Measurements from ENCODE around the gene SLC7A11. TPM values are rescaled to one million over a fixed set of nuclear protein-coding genes. Genes with fewer than 3 reads are reported as not detected.

SLC7A11 gene
- total RNA-seq, 1 donor from 2014 or later: 0.75 TPM

DNA sequence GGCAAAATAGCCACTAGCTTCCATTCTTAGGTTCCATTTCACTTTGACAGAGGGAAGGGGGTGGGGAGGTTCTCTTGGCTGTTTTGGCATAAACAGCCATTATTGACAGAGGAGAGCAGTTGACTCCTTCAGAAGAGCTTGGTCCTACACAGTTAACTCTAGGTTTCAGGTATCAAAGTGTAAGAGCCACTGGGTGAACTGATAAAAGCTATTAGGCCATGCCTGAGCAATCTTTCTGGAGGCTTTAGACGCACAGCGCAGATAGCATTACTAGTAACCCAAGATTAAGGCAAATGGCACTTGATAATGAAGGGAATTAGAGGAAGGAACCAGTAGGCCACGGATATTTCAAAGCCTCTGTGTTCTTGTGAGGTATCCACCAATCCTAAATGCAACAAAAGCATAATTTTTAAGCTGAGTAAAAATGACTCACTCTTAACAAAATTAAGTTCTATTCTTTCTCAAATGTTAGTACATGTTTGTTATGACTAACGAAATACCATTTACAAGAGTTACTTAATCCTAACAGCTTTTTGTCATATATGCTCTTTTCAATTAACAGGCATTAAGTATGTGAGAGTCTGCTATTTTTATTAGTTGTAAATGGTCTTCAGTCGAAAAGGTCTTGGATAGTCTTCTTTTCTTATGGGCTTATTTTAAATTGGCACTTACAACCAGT lies 53.6 kb downstream of the SLC7A11 start:
- no peaks in the 10 kb centered on the region for H3K9me3 ChIP-seq
- no peak overlapping the region for H3K4me3 ChIP-seq
- H3K27me3 ChIP-seq: no peaks in the 10 kb centered on the region
- TF ChIP-seq, protein P1, sequence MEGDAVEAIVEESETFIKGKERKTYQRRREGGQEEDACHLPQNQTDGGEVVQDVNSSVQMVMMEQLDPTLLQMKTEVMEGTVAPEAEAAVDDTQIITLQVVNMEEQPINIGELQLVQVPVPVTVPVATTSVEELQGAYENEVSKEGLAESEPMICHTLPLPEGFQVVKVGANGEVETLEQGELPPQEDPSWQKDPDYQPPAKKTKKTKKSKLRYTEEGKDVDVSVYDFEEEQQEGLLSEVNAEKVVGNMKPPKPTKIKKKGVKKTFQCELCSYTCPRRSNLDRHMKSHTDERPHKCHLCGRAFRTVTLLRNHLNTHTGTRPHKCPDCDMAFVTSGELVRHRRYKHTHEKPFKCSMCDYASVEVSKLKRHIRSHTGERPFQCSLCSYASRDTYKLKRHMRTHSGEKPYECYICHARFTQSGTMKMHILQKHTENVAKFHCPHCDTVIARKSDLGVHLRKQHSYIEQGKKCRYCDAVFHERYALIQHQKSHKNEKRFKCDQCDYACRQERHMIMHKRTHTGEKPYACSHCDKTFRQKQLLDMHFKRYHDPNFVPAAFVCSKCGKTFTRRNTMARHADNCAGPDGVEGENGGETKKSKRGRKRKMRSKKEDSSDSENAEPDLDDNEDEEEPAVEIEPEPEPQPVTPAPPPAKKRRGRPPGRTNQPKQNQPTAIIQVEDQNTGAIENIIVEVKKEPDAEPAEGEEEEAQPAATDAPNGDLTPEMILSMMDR (IDR thresholded peaks at IDR 0.05): no peak
- no peaks in the 10 kb centered on the region for H3K36me3 ChIP-seq
- intact Hi-C loops (cut with DNase I): loop anchor here (10.0 kb wide), 2 partner anchors 686 to 1064 kb away; no protein-coding TSS in a partner anchor
- DNase-seq (ENCODE audit: low spot score in 2 of 2): no peak
- no peak overlapping the region for H3K27ac ChIP-seq
- no peaks in the 10 kb centered on the region for H3K4me1 ChIP-seq

- no peaks in the 10 kb centered on the region for H3K27me3 ChIP-seq
- no peaks in the 10 kb centered on the region for H3K9me3 ChIP-seq
- H3K36me3 ChIP-seq: no peaks in the 10 kb centered on the region
- H3K4me1 ChIP-seq: no peaks in the 10 kb centered on the region
- intact Hi-C loops (cut with DNase I): loop anchor here (2.0 to 10.0 kb wide), 3 partner anchors 17 to 1061 kb away; no protein-coding TSS in a partner anchor
- TF ChIP-seq, protein P1 (IDR thresholded peaks at IDR 0.05): no peak
- no peak overlapping the region for H3K4me3 ChIP-seq
- no peak for DNase-seq (ENCODE audit: low spot score in 2 of 2)
- no peak overlapping the region for H3K27ac ChIP-seq
These were observed 56.1 kb downstream of the SLC7A11 start for GRCh38 chr4:138185859-138186645.

DNA sequence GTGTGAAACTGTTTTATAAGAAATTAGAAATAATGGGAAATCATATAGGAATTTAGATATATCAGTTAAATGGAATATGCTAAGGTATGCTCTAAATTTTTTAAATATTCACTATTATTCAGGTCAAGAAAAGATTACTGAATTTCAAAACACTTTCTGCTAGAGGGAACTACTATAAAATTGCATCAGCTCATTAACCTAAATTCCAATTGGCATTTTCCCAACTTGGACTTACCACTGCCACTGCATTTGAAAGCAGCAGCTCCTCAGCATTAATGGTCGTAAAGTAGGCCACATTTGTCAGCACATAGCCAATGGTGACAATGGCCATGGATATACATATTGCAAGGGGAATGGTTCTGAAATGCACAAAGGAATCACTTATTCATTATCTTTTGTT lies 57.3 kb downstream of the SLC7A11 start:
- DNase-seq (ENCODE audit: low spot score in 2 of 2): no peak
- TF ChIP-seq, protein P1 (IDR thresholded peaks at IDR 0.05): no peak
- Histone ChIP-seq H3K4me3 (no peak overlapping the region), H3K27ac (no peak overlapping the region), H3K27me3 (no peaks in the 10 kb centered on the region), H3K9me3 (no peaks in the 10 kb centered on the region), H3K36me3 (no peaks in the 10 kb centered on the region), H3K4me1 (no peaks in the 10 kb centered on the region)
- intact Hi-C loops (cut with DNase I): loop anchor here (5.0 to 10.0 kb wide), 4 partner anchors 93 to 1060 kb away; no protein-coding TSS in a partner anchor

DNA sequence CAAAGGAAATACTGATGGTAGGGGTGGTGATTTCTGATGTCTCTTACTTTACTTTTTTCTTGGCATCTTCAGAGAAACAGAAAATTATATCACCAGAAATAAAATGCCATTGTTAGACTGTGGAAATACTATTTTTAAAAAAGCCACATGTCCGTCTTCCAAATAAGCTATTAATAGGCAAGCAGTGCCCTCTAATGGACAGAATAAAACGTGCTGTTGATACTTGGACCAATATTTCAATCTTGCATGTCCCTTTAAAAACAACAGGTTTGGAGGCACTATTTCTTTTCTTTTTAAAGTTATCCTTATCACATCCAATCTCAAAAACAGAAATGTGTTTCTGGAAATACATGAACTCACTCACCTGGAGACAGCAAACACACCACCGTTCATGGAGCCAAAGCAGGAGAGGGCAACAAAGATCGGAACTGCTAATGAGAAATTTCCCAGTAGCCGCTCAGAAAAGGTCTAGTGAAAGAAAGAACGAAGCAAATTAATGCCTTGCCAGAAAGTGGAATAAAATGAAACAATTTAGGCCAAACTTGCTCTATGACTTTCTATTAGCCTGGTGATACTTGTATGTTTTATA lies 59.2 kb downstream of the SLC7A11 start:
- Histone ChIP-seq H3K4me1 (no peaks in the 10 kb centered on the region), H3K36me3 (no peaks in the 10 kb centered on the region), H3K27ac (no peak overlapping the region), H3K4me3 (no peak overlapping the region), H3K9me3 (no peaks in the 10 kb centered on the region), H3K27me3 (no peaks in the 10 kb centered on the region)
- no peak for DNase-seq (ENCODE audit: low spot score in 2 of 2)
- TF ChIP-seq, protein P1 (IDR thresholded peaks at IDR 0.05): peak; percentile 40 to 71 (median 60)
- intact Hi-C loops (cut with DNase I): loop anchor here (2.0 to 10.0 kb wide), 5 partner anchors 91 to 1058 kb away; no protein-coding TSS in a partner anchor

- no peaks in the 10 kb centered on the region for H3K4me1 ChIP-seq
- no peaks in the 10 kb centered on the region for H3K27me3 ChIP-seq
- DNase-seq (ENCODE audit: low spot score in 2 of 2): no peak
- H3K4me3 ChIP-seq: no peak overlapping the region
- H3K36me3 ChIP-seq: no peaks in the 10 kb centered on the region
- TF ChIP-seq, protein P1 (IDR thresholded peaks at IDR 0.05): no peak
- intact Hi-C loops (cut with DNase I): loop anchor here (5.0 to 10.0 kb wide), 4 partner anchors 89 to 1056 kb away; no protein-coding TSS in a partner anchor
- H3K9me3 ChIP-seq: no peaks in the 10 kb centered on the region
- no peak overlapping the region for H3K27ac ChIP-seq
These were observed 60.9 kb downstream of the SLC7A11 start for GRCh38 chr4:138181287-138181686.

All from ascending aorta (tissue), 2 donors.